Gastrocnemius medialis (tissue), 4 donors: ENCODE results near the gene IGFBPL1. TPM values are rescaled to one million over a fixed set of nuclear protein-coding genes. Genes with fewer than 3 reads are reported as not detected.

Source experiments
- ATAC-seq, 2 donors: fragments of 150-250 bp; one replicate each; pipeline ENCODE4 v1.9.1; 2016
- DNase-seq, 2 donors: peaks; one replicate each; pipeline ENCODE4 v3.0.0-alpha.2; 2019
- H3K27ac ChIP-seq, 4 donors: fragments of 200-600 bp; sonication (generic); 1 replicate in 1 of 4; 2 replicates in 3 of 4; pipeline ENCODE4 v1.5.1; 2016 to 2018; ENCODE audit warnings: mild to moderate bottlenecking in 2 of 4, moderate library complexity in 1 of 4
- H3K27me3 ChIP-seq, 3 donors: fragments of 200-600 bp; sonication (generic) in 2 of 3; 1 replicate in 1 of 3; 2 replicates in 2 of 3; pipeline versions ENCODE4 v1.5.1 to v1.6.0; 2016 to 2019; ENCODE audit warnings: mild to moderate bottlenecking in 1 of 3, moderate library complexity in 1 of 3
- H3K36me3 ChIP-seq, 2 donors: fragments of 200-600 bp; sonication (generic) in 1 of 2; one replicate each; pipeline ENCODE4 v1.5.1; 2017 to 2018
- H3K4me1 ChIP-seq, 2 donors: fragments of 200-600 bp; sonication (generic) in 1 of 2; one replicate each; pipeline ENCODE4 v1.5.1; 2016 to 2017; ENCODE audit warnings: mild to moderate bottlenecking in 2 of 2
- H3K4me3 ChIP-seq, 4 donors: fragments of 200-600 bp; sonication (generic) in 3 of 4; 1 replicate in 1 of 4; 2 replicates in 3 of 4; pipeline ENCODE4 v1.5.1; 2016 to 2019; ENCODE audit warnings: mild to moderate bottlenecking in 2 of 4
- H3K9me3 ChIP-seq, 3 donors: fragments of 200-600 bp; sonication (generic) in 2 of 3; 1 replicate in 1 of 3; 2 replicates in 2 of 3; pipeline ENCODE4 v1.5.1; 2016 to 2019
- CTCF ChIP-seq, 5 experiments: fragments of 450-650 bp in 3 of 5; fragments of 200-600 bp in 2 of 5; sonication (generic) in 2 of 5; IDR thresholded peaks in 4 of 5; conservative IDR thresholded peaks in 1 of 5; 1 replicate in 4 of 5; 2 replicates in 1 of 5; pipeline ENCODE4 v1.5.1; 2016 to 2019; ENCODE audit warnings: antibody characterized with exemption in 5 of 5, mild to moderate bottlenecking in 3 of 5, moderate library complexity in 3 of 5
- POLR2A ChIP-seq, 2 donors: fragments of 450-650 bp; IDR thresholded peaks; one replicate each; pipeline ENCODE4 v1.6.1; 2017; ENCODE audit warnings: antibody characterized with exemption in 2 of 2, mild to moderate bottlenecking in 2 of 2, moderate library complexity in 2 of 2
- in situ Hi-C, 4 donors: fragments of 200-750 bp; cut with MboI; loops; one replicate each; pipeline versions ENCODE4 v1.15.0 to v1.8.0; 2017; ENCODE audit warnings: low sequenced_read_pairs in 4 of 4
- intact Hi-C: fragments of 100-400 bp; cut with DNase I; formaldehyde crosslinking; loops from one replicate; pipeline ENCODE4 v1.15.1; 2023; ENCODE audit warnings: low total_unique reads
- total RNA-seq, 4 donors: library from RNA; depleted of rRNA; stranded (reverse); fragments of >200 nt; gene quantifications; one replicate each; pipeline versions ENCODE4 v1.1.0 to v1.2.3, GENCODE V29; 2016

The IGFBPL1 gene
- total RNA-seq, 4 donors from 2014 or later, result not detected

DNA sequence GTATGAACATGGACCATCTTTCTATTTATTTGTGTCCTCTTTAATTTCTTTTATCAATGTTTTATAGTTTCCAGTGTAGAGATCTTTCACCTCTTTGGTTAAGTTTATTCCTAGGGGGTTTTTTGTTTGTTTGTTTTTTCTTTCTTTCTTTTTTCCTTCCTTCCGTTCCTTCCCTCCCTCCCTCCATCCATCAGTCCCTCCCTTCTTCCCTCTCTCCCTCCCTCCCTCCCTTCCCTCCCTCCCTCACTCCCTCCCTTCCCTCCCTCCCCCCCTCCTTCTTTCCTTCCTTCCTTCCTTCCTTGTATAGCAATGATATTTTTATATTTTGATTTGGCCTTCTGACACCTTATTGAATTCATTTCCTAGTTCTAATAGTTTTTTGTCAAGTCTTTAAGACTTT, 23.4 kb upstream of the IGFBPL1 start:
- Histone ChIP-seq H3K27ac (no peak overlapping the region), H3K4me1 (no peaks in the 10 kb centered on the region), H3K27me3 (no peaks in the 10 kb centered on the region), H3K9me3 (no peaks in the 10 kb centered on the region), H3K4me3 (no peak overlapping the region), H3K36me3 (no peaks in the 10 kb centered on the region)
- no peak for TF ChIP-seq POLR2A (IDR thresholded peaks at IDR 0.05)
- no peak for TF ChIP-seq CTCF (IDR thresholded peaks at IDR 0.05 in 4 of 5, conservative IDR thresholded peaks at IDR 0.05 in 1 of 5)
- ATAC-seq (no peak), DNase-seq (no peak)
- intact Hi-C loops (no loop called here), in situ Hi-C loops (no loop called here)

- H3K4me1 ChIP-seq, result no peaks in the 10 kb centered on the region
- intact Hi-C loops, result no loop called here
These were observed 21.1 kb upstream of the IGFBPL1 start for GRCh38 chr9:38445154-38446043.

DNA sequence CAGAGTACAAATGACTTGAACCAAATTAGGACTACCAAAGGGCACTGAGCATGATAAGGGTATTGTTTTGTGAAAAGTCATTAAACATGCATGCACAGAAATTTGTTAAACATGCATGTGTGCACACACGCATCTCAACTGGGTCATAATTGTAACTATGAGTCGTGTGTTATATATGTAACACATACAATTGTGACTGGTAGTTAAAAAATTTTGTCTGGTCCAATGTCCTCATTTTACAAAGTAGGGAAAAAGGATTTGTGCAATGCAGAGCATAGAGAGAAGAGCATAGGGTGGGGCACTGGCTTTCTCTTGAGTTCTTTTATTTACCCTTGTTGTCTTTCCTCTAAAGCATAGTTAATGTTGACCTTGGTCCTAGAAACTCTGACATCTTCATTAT, 19.3 kb upstream of the IGFBPL1 start:
- ATAC-seq (no peak), DNase-seq (no peak)
- intact Hi-C loops, result no loop called here
- in situ Hi-C loops, result no loop called here
- Histone ChIP-seq H3K9me3 (no peaks in the 10 kb centered on the region), H3K4me3 (no peak overlapping the region), H3K4me1 (no peaks in the 10 kb centered on the region), H3K27ac (no peak overlapping the region), H3K27me3 (no peaks in the 10 kb centered on the region), H3K36me3 (no peaks in the 10 kb centered on the region)
- TF ChIP-seq POLR2A (IDR thresholded peaks at IDR 0.05), result no peak
- TF ChIP-seq CTCF (IDR thresholded peaks at IDR 0.05 in 4 of 5, conservative IDR thresholded peaks at IDR 0.05 in 1 of 5), result no peak

More at GRCh38 chr9:38445154-38446043, 21.1 kb upstream of the IGFBPL1 start:
- Histone ChIP-seq H3K4me3 (no peak overlapping the region), H3K9me3 (no peaks in the 10 kb centered on the region), H3K27ac (no peak overlapping the region), H3K36me3 (no peaks in the 10 kb centered on the region), H3K27me3 (no peaks in the 10 kb centered on the region)
- in situ Hi-C loops, result no loop called here
- TF ChIP-seq POLR2A (IDR thresholded peaks at IDR 0.05), result no peak
- no peak for TF ChIP-seq CTCF (IDR thresholded peaks at IDR 0.05 in 4 of 5, conservative IDR thresholded peaks at IDR 0.05 in 1 of 5)
- ATAC-seq, result no peak
- DNase-seq, result no peak

- ATAC-seq (no peak), DNase-seq (no peak)
- no peaks in the 10 kb centered on the region for H3K36me3 ChIP-seq
- no peak overlapping the region for H3K27ac ChIP-seq
- H3K9me3 ChIP-seq, result no peaks in the 10 kb centered on the region
- H3K27me3 ChIP-seq, result no peaks in the 10 kb centered on the region
- TF ChIP-seq POLR2A (IDR thresholded peaks at IDR 0.05) (no peak), CTCF (IDR thresholded peaks at IDR 0.05 in 4 of 5, conservative IDR thresholded peaks at IDR 0.05 in 1 of 5) (no peak)
- H3K4me3 ChIP-seq, result no peak overlapping the region
- H3K4me1 ChIP-seq, result no peaks in the 10 kb centered on the region
- intact Hi-C loops (no loop called here), in situ Hi-C loops (no loop called here)
These were observed 18.9 kb upstream of the IGFBPL1 start for GRCh38 chr9:38443181-38443580.
